HG03460 (cell line): ENCODE data around the gene WDR27.
A peak's percentile ranks its signal among the peaks of the same experiment; 100 is the strongest.
"Not testable (repeated sequence)": the region's sequence is repeated elsewhere in the genome, so short reads cannot be mapped to it uniquely, and the experiment has no call there.

Experiments
- ATAC-seq: cut with Tn5 transposase; IDR thresholded peaks from one replicate; pipeline ENCODE4 v1.9.1; 2021; ENCODE audit not compliant: unreplicated experiment

Gene WDR27

GRCh38 chr6:169618526-169619490, 83.0 kb downstream of the WDR27 start:
- ATAC-seq = no peak

- ATAC-seq = no peak
Measured at GRCh38 chr6:169617562-169617961, 84.3 kb downstream of the WDR27 start.

GRCh38 chr6:169608609-169609008, 93.2 kb downstream of the WDR27 start:
- ATAC-seq = not testable (repeated sequence)

- ATAC-seq = no peak
Measured at GRCh38 chr6:169604076-169604475, 97.8 kb downstream of the WDR27 start.

GRCh38 chr6:169601129-169601528, 100.7 kb downstream of the WDR27 start:
- not testable (repeated sequence) for ATAC-seq

GRCh38 chr6:169592558-169592957, 109.3 kb downstream of the WDR27 start:
- no peak for ATAC-seq

GRCh38 chr6:169591616-169592015, 110.2 kb downstream of the WDR27 start:
- ATAC-seq = no peak

GRCh38 chr6:169590376-169590939, 111.4 kb downstream of the WDR27 start:
- ATAC-seq = no peak

GRCh38 chr6:169589699-169590257, 112.1 kb downstream of the WDR27 start:
- peak; percentile 63 for ATAC-seq

GRCh38 chr6:169589293-169589692, 112.5 kb downstream of the WDR27 start:
- ATAC-seq = peak; percentile 84

GRCh38 chr6:169587975-169588374, 113.9 kb downstream of the WDR27 start:
- no peak for ATAC-seq

GRCh38 chr6:169583886-169584541, 117.8 kb downstream of the WDR27 start:
- no peak for ATAC-seq

- no peak for ATAC-seq
Measured at GRCh38 chr6:169579407-169580111, 122.3 kb downstream of the WDR27 start.

GRCh38 chr6:169577974-169578373, 123.9 kb downstream of the WDR27 start:
- no peak for ATAC-seq

GRCh38 chr6:169577236-169577635, 124.6 kb downstream of the WDR27 start:
- no peak for ATAC-seq

- ATAC-seq = no peak
Measured at GRCh38 chr6:169575821-169576220, 126.0 kb downstream of the WDR27 start.

- ATAC-seq = no peak
Measured at GRCh38 chr6:169575365-169575764, 126.5 kb downstream of the WDR27 start.

GRCh38 chr6:169574420-169574819, 127.4 kb downstream of the WDR27 start:
- ATAC-seq = no peak

- ATAC-seq = no peak
Measured at GRCh38 chr6:169573883-169574282, 127.9 kb downstream of the WDR27 start.

GRCh38 chr6:169571123-169571962, 130.5 kb downstream of the WDR27 start:
- no peak for ATAC-seq
